GM23338 (cell line): ENCODE measurements around the gene RAD54L2. TPM values are rescaled to one million over a fixed set of nuclear protein-coding genes. Genes with fewer than 3 reads are reported as not detected.

Experiments used
- ATAC-seq: fragments of 200-7000 bp; cut with Tn5 transposase; 3 replicates; pipeline ENCODE4 v1.9.1; 2020
- DNase-seq: peaks from one replicate; pipeline ENCODE4 v3.0.0-alpha.2; 2015; ENCODE audit warnings: low spot score
- H2AFZ ChIP-seq: fragments of 200-600 bp; sonication (generic); 2 replicates; pipeline ENCODE4 v1.8.0; 2016; ENCODE audit warnings: antibody characterized with exemption, mild to moderate bottlenecking, moderate library complexity
- H3F3A ChIP-seq: fragments of 200-600 bp; sonication (generic); replicated peaks from 2 replicates; pipeline ENCODE4 v1.8.0; 2017; ENCODE audit warnings: antibody characterized with exemption, mixed run types, low read depth
- H3K27ac ChIP-seq: fragments of 200-600 bp; sonication (generic); 2 replicates; pipeline ENCODE4 v1.6.1; 2016; ENCODE audit warnings: low read depth
- H3K27me3 ChIP-seq: fragments of 200-600 bp; sonication (generic); 2 replicates; pipeline ENCODE4 v1.8.0; 2016; ENCODE audit warnings: mild to moderate bottlenecking, mixed run types, moderate library complexity; ENCODE audit not compliant: insufficient read depth
- H3K36me3 ChIP-seq: fragments of 200-600 bp; sonication (generic); 2 replicates; pipeline ENCODE4 v1.8.0; 2016; ENCODE audit warnings: mild to moderate bottlenecking; ENCODE audit not compliant: insufficient read depth
- H3K4me1 ChIP-seq: fragments of 200-600 bp; sonication (generic); 2 replicates; pipeline ENCODE4 v1.8.0; 2016; ENCODE audit warnings: mild to moderate bottlenecking, moderate library complexity; ENCODE audit not compliant: insufficient read depth
- H3K4me2 ChIP-seq: fragments of 200-600 bp; sonication (generic); 2 replicates; pipeline ENCODE4 v1.7.1; 2017; ENCODE audit warnings: mixed run types
- H3K4me3 ChIP-seq: fragments of 200-600 bp; sonication (generic); 2 replicates; pipeline ENCODE4 v1.6.1; 2016; ENCODE audit warnings: mixed run types
- H3K79me2 ChIP-seq: fragments of 200-600 bp; sonication (generic); replicated peaks from 2 replicates; pipeline ENCODE4 v1.8.0; 2017; ENCODE audit warnings: mild to moderate bottlenecking; ENCODE audit not compliant: insufficient read depth
- H3K9me2 ChIP-seq: fragments of 200-600 bp; sonication (generic); 2 replicates; pipeline ENCODE4 v1.8.0; 2017; ENCODE audit not compliant: insufficient read depth
- H4K20me1 ChIP-seq: fragments of 200-600 bp; sonication (generic); replicated peaks from 2 replicates; pipeline ENCODE4 v1.8.0; 2017; ENCODE audit warnings: mild to moderate bottlenecking; ENCODE audit not compliant: insufficient read depth
- H3K27ac Mint-ChIP-seq: 2 replicates; pipeline ENCODE4 v1.8.0; 2020; ENCODE audit warnings: inconsistent platforms, mild to moderate bottlenecking, moderate library complexity, mixed read lengths
- H3K27me3 Mint-ChIP-seq: 3 replicates; pipeline ENCODE4 v1.8.0; 2022; ENCODE audit warnings: low read depth, mild to moderate bottlenecking, moderate library complexity, mixed read lengths, inconsistent platforms; ENCODE audit not compliant: insufficient read depth, poor library complexity
- H3K36me3 Mint-ChIP-seq: 3 replicates; pipeline ENCODE4 v1.8.0; 2021; ENCODE audit warnings: low read depth, mild to moderate bottlenecking, inconsistent platforms, moderate library complexity, mixed read lengths
- H3K4me1 Mint-ChIP-seq: 3 replicates; pipeline ENCODE4 v1.8.0; 2020; ENCODE audit warnings: mild to moderate bottlenecking, inconsistent platforms, mixed read lengths
- H3K4me3 Mint-ChIP-seq: 3 replicates; pipeline ENCODE4 v1.8.0; 2021; ENCODE audit warnings: moderate library complexity, mild to moderate bottlenecking, inconsistent platforms, mixed read lengths
- H3K9me3 Mint-ChIP-seq: 3 replicates; pipeline ENCODE4 v1.8.0; 2020; ENCODE audit warnings: moderate library complexity, mild to moderate bottlenecking, inconsistent platforms, mixed read lengths
- EZH2 ChIP-seq: fragments of 200-600 bp; sonication (generic); IDR thresholded peaks from one replicate; pipeline ENCODE4 v1.8.0; 2017; ENCODE audit warnings: antibody characterized with exemption, mild to moderate bottlenecking, low read depth; ENCODE audit not compliant: unreplicated experiment
- JUNB ChIP-seq: IDR thresholded peaks from one replicate; pipeline ENCODE4 v1.6.1; 2016; ENCODE audit warnings: antibody characterized with exemption; ENCODE audit not compliant: unreplicated experiment
- STAT1 ChIP-seq: IDR thresholded peaks from one replicate; pipeline ENCODE4 v1.6.1; 2016; ENCODE audit warnings: antibody characterized with exemption; ENCODE audit not compliant: unreplicated experiment
- ZNF114 ChIP-seq: fragments of 250-450 bp; sonication (Bioruptor Pico); IDR thresholded peaks from 2 replicates; pipeline ENCODE4 v1.5.0; 2020; ENCODE audit warnings: mild to moderate bottlenecking, moderate library complexity
- ZNF331 ChIP-seq: fragments of 250-450 bp; sonication (Bioruptor Pico); IDR thresholded peaks from 2 replicates; pipeline ENCODE4 v1.5.0; 2020; ENCODE audit warnings: low read depth, mild to moderate bottlenecking, moderate library complexity
- ZNF462 ChIP-seq: fragments of 250-450 bp; sonication (Bioruptor Pico); IDR thresholded peaks from 2 replicates; pipeline ENCODE4 v1.5.0; 2020; ENCODE audit warnings: mild to moderate bottlenecking, moderate library complexity
- polyA plus RNA-seq: library from polyadenylated mRNA; unstranded; fragments of >200 nt; fragmentation: Nextera tagmentation; extraction: Ambion mirVana; gene quantifications from 2 replicates; pipeline ENCODE4 v1.2.1, GENCODE V29; 2016
- total RNA-seq: library from RNA; depleted of rRNA; stranded (reverse); fragments of >200 nt; shearing (Covaris generic); gene quantifications from 2 replicates; pipeline ENCODE4 v1.2.3, GENCODE V29; 2014
- TF ChIP-seq, protein P1 (sequence below): IDR thresholded peaks from 2 replicates; pipeline ENCODE4 v1.6.1; 2016; ENCODE audit warnings: antibody characterized with exemption
- TF ChIP-seq, protein P2 (sequence below): IDR thresholded peaks from one replicate; pipeline ENCODE4 v1.6.1; 2018; ENCODE audit warnings: antibody characterized with exemption; ENCODE audit not compliant: unreplicated experiment

RAD54L2 gene
- total and polyA plus RNA-seq, 2 experiments from 2014 or later = 9.4 to 29.2 TPM

DNA sequence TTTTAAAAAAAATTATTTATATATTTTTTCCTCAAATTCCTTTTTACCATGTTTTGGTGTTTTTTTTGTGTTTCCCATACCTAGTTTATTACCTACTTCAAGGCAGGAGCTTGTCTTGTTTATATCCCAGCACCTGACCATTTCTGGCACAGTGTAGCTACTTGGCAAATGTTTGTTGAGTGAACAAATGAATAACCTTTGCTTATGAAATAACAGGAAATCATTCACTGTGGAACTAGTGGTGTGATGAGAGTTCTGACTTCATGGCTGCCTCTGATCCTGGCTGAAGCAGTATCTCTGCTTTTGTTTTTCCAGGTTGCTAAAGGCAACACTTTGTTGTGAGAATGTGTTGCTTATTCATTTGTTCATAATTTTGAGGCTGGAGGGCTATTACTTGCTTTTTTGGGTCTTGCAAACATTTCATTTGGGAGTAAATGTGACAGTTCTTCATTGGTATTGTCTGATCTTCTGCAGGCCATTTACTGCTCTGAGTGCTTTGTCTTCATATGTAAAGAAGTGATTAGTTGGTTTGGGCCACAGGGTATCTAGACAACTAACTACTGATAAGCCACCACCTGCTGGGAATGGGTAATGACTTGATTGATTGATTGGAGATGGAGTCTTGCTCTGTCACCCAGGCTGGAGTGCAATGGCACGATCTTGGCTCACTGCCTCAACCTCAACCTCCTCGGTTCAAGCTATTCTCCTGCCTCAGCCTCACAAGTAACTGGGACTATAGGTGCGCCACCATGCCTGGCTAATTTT, 5.7 kb downstream of the RAD54L2 start (continued):
- no peak for TF ChIP-seq ZNF462 (CRISPR knock-in tag)
- TF ChIP-seq ZNF114 (CRISPR knock-in tag) = no peak

DNA sequence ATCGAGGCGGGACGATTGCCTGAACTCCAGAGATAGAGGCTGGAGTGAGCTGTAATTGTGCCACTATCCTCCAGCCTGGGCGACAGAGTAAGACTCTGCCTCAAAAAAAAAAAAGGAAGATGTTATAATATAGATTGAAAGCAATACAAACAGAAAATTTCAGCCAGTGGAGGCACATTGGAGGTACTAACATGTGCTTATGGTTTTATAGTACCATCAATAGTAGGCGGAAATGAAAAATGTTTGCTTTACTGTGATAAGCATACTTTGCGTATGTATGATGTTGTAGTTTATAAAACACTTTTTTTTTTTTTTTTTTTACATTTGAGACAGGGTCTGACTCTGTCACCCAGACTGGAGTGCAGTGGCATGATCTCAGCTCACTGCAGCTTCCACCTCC, 8.8 kb downstream of the RAD54L2 start:
- Mint-ChIP-seq H3K27ac (no peak overlapping the region), H3K27me3 (no peaks in the 10 kb centered on the region)
- no peak for ATAC-seq
- no peak for TF ChIP-seq ZNF331 (CRISPR knock-in tag)
- no peak for TF ChIP-seq STAT1
- TF ChIP-seq, protein P1, sequence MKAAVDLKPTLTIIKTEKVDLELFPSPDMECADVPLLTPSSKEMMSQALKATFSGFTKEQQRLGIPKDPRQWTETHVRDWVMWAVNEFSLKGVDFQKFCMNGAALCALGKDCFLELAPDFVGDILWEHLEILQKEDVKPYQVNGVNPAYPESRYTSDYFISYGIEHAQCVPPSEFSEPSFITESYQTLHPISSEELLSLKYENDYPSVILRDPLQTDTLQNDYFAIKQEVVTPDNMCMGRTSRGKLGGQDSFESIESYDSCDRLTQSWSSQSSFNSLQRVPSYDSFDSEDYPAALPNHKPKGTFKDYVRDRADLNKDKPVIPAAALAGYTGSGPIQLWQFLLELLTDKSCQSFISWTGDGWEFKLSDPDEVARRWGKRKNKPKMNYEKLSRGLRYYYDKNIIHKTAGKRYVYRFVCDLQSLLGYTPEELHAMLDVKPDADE = no peak
- no peak for TF ChIP-seq JUNB
- no peak for TF ChIP-seq EZH2
- TF ChIP-seq, protein P2, sequence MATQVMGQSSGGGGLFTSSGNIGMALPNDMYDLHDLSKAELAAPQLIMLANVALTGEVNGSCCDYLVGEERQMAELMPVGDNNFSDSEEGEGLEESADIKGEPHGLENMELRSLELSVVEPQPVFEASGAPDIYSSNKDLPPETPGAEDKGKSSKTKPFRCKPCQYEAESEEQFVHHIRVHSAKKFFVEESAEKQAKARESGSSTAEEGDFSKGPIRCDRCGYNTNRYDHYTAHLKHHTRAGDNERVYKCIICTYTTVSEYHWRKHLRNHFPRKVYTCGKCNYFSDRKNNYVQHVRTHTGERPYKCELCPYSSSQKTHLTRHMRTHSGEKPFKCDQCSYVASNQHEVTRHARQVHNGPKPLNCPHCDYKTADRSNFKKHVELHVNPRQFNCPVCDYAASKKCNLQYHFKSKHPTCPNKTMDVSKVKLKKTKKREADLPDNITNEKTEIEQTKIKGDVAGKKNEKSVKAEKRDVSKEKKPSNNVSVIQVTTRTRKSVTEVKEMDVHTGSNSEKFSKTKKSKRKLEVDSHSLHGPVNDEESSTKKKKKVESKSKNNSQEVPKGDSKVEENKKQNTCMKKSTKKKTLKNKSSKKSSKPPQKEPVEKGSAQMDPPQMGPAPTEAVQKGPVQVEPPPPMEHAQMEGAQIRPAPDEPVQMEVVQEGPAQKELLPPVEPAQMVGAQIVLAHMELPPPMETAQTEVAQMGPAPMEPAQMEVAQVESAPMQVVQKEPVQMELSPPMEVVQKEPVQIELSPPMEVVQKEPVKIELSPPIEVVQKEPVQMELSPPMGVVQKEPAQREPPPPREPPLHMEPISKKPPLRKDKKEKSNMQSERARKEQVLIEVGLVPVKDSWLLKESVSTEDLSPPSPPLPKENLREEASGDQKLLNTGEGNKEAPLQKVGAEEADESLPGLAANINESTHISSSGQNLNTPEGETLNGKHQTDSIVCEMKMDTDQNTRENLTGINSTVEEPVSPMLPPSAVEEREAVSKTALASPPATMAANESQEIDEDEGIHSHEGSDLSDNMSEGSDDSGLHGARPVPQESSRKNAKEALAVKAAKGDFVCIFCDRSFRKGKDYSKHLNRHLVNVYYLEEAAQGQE = no peak
- TF ChIP-seq ZNF114 (CRISPR knock-in tag) = no peak

More for the DNA sequence above, 8.8 kb downstream of the RAD54L2 start:
- Mint-ChIP-seq H3K36me3 (peaks cover 13% of the 10 kb centered on the region; the same call in 2 of the 3 replicates), H3K9me3 (no peaks in the 10 kb centered on the region), H3K4me1 (no peaks in the 10 kb centered on the region; the same call in 1 of the 3 replicates), H3K4me3 (no peak overlapping the region)
- Histone ChIP-seq H3K4me2 (no peak overlapping the region), H3K27ac (0 out of 2 replicates have a peak overlapping the region, but pooled peaks have one; percentile 23), H3F3A (no peaks in the 10 kb centered on the region), H2AFZ (no peak overlapping the region), H3K79me2 (peaks cover 87% of the 10 kb centered on the region), H3K4me1 (peaks cover 5% of the 10 kb centered on the region; the same call in 1 of the 2 replicates), H4K20me1 (peaks cover 9% of the 10 kb centered on the region), H3K36me3 (no peaks in the 10 kb centered on the region; the same call in 1 of the 2 replicates), H3K27me3 (no peaks in the 10 kb centered on the region), H3K4me3 (no peak overlapping the region), H3K9me2 (no peaks in the 10 kb centered on the region)
- no peak for DNase-seq
